Left hindlimb (tissue), 1 donor: ENCODE measurements around the gene SUV39H1.
"Not testable (repeated sequence)": the region's sequence is repeated elsewhere in the genome, so short reads cannot be mapped to it uniquely, and the experiment has no call there.

ENCODE experiments used
- DNase-seq: peaks from one replicate; pipeline ENCODE4 v3.0.0-alpha.2; 2018

The SUV39H1 gene

GRCh38 chrX:48688531-48689150, 7.9 kb upstream of the SUV39H1 start:
- DNase-seq: no peak

- no peak for DNase-seq
Measured at GRCh38 chrX:48689208-48689920, 7.2 kb upstream of the SUV39H1 start.

GRCh38 chrX:48691746-48692145, 4.8 kb upstream of the SUV39H1 start:
- not testable (repeated sequence) for DNase-seq

- no peak for DNase-seq
Measured at GRCh38 chrX:48694776-48695533, 1.6 kb upstream of the SUV39H1 start.

- DNase-seq: no peak
Measured at GRCh38 chrX:48695534-48695896, 1.0 kb upstream of the SUV39H1 start.

GRCh38 chrX:48695925-48696300, 621 bp upstream of the SUV39H1 start:
- no peak for DNase-seq

GRCh38 chrX:48696909-48697727, 584 bp downstream of the SUV39H1 start:
- DNase-seq: peak; percentile 60

- DNase-seq: no peak
Measured at GRCh38 chrX:48698306-48698705, 1.8 kb downstream of the SUV39H1 start.

GRCh38 chrX:48700246-48700645, 3.7 kb downstream of the SUV39H1 start:
- no peak for DNase-seq

- no peak for DNase-seq
Measured at GRCh38 chrX:48700951-48701653, 4.6 kb downstream of the SUV39H1 start.

GRCh38 chrX:48702032-48702431, 5.5 kb downstream of the SUV39H1 start:
- no peak for DNase-seq

GRCh38 chrX:48702716-48703115, 6.2 kb downstream of the SUV39H1 start:
- DNase-seq: no peak

- DNase-seq: no peak
Measured at GRCh38 chrX:48703228-48703627, 6.7 kb downstream of the SUV39H1 start.

- DNase-seq: no peak
Measured at GRCh38 chrX:48703642-48704481, 7.3 kb downstream of the SUV39H1 start.

- no peak for DNase-seq
Measured at GRCh38 chrX:48705871-48706270, 9.3 kb downstream of the SUV39H1 start.

GRCh38 chrX:48709522-48710112, 13.1 kb downstream of the SUV39H1 start:
- DNase-seq: no peak

- no peak for DNase-seq
Measured at GRCh38 chrX:48711162-48711928, 14.8 kb downstream of the SUV39H1 start.

- no peak for DNase-seq
Measured at GRCh38 chrX:48711929-48712505, 15.5 kb downstream of the SUV39H1 start.

GRCh38 chrX:48713847-48714246, 17.3 kb downstream of the SUV39H1 start:
- DNase-seq: no peak

GRCh38 chrX:48714573-48714972, 18.0 kb downstream of the SUV39H1 start:
- DNase-seq: no peak
